Measurements from ENCODE around the gene ISCU.

- TF ChIP-seq EZH2 (IDR thresholded peaks at IDR 0.05) (no peak), POLR2AphosphoS5 (IDR thresholded peaks at IDR 0.05; ENCODE audit: borderline replicate concordance, low read depth, low read length) (no peak), FOXP2 (optimal IDR thresholded peaks at IDR 0.05; ENCODE audit: control extremely low read depth, extremely low read length, insufficient read depth) (no peak)
Measured at GRCh38 chr12:108599948-108600701, 37.7 kb downstream of the ISCU start.

Data from SK-N-MC (cell line).